Stimulated activated CD4-positive, alpha-beta T cell treated with anti-CD3 and anti-CD28 coated beads, Interleukin-1b, Interleukin-23, amount 100 ng/mL, for 4 hours (primary cell): ENCODE measurements around the gene SLC26A4.

ENCODE experiments used
- DNase-seq, 2 donors: peaks; one replicate each; pipeline ENCODE4 v3.0.0-alpha.2; 2020; ENCODE audit warnings: low read depth in 2 of 2

SLC26A4 gene

DNA sequence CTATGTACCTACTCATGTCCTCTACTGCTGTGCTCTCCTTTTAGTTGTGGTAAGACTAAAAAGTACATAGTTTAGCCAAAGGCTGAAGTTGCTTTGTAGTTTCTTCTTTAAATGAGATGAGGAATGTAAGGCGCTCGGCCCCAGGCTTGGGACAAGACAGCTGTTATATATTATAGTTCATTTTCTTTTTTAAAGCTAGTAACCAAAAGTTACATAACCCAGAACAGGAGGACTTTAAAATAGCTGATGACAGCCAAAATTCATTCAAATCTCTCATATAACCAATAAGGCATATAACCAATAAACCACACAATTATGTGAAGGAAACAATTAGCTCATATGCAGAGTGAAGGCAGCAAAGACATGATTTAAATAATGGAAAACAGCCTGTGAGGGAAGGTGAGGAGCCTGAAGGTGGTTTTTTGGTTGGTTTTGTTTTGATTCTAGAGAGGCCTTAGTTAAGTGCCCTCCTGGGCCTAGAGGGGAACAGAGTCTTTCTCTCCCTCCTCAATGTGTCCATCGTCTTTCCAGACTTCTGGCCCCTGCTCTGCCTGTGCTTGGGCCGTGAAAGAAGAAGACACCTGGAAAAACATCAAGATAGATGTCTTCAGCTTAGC, 35.8 kb downstream of the SLC26A4 start:
- DNase-seq: no peak

DNA sequence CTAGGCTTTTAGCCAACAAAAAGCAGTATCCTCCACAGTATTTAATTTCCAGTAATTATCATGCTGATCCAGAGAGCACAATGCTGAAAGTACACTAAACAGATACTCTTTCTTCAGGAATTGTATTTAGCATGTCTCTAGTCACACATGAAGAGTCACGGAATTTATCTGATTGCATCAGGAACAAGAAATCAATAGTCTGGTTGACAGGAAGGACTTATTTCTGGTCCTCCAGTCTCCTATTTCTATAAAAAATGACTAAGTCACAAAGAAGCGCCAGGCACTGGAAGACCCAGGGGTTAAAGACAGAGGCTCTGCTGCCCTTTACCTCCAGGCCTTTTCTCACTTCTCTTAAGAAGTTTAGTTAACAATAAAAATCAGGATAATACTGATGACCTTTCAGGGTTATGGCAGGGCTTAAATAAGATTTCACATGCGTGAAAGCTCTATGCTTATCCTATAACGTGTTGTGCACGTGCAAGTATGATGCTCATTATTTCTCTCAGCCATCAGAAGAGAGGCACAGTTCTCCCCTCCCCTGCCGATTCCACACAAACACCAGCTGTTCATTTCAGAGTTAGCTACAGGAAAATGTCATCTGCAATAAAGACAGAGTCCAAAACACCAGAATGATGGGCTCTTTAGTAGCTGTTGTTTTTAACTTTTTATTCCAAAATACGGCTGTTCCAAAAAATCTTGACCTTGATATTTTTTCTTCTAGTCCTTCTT, 36.9 kb downstream of the SLC26A4 start:
- DNase-seq: no peak

DNA sequence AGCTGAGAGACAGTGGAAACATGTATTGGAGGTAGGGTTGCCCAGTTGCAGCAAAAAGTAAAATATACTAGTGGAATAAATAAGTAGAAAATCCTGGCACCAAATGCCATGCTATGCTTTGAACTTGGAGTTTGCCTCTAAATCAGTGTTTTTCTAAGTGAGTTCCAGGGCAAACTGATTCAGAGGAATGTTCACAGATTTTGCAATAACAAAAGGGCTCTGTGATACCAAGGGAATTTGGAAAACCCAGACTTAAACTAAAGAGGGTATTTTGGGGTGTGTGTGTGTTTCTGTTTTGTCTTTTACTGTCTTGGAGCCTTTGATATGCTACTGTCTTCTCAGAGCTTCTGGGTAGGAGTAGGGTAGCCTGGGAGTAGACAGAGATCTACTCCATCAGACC, 39.9 kb downstream of the SLC26A4 start:
- no peak for DNase-seq

DNA sequence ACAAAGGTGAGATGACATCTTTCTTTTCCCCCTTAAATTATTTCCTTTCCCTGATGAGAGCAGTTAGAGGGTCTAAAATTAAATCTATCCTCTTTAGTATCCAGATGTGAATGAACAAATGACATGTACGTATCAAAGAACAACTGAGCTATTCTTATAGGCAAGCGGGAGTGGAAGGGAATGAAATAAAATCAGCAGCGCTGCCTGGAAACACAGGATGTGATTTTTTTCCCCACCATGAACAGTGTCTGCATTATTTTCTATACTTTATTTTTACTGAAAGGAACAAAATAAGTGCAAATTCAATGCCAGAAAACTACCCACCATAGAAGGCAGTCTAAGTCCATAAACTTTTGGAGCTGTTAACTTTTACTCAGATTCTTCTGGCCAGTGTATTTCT, 40.6 kb downstream of the SLC26A4 start:
- no peak for DNase-seq

DNA sequence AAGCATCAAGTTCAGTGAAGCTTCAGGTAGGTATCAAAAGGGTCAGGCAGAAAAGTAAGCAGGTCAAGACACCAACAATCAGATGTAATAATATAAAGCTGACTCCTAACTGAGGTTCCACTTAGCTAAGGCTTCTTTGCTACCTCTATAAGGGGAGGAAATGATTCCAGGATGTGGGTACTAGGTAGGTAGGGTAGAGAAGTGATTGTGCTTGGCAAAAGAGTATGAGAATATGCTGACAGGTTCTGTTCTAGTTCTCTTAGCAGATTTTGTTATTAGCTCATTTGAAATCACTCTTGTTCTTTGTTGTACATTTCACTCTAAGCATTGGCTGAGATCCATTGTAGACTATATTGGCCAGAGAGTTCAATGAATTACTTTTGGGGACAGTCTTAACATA, 42.6 kb downstream of the SLC26A4 start:
- DNase-seq: no peak

DNA sequence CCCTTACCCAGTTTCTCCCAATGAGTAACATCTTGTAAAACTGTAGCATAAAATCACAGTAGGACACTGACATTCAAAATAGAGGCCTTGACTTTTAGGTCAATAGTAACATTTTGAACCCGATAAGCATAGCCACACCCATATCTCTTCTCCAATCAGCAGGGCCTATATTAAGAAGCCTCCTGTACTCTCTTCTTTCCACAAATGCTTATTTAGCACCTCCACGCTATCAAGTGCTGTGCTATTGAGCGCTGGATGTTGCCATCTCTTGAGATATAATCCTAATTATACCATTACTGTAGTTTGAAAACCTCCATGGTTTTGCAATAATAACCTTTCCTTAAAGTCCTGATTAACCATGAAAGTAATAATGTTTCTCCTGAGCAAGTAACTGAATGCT, 43.2 kb downstream of the SLC26A4 start:
- DNase-seq: no peak

DNA sequence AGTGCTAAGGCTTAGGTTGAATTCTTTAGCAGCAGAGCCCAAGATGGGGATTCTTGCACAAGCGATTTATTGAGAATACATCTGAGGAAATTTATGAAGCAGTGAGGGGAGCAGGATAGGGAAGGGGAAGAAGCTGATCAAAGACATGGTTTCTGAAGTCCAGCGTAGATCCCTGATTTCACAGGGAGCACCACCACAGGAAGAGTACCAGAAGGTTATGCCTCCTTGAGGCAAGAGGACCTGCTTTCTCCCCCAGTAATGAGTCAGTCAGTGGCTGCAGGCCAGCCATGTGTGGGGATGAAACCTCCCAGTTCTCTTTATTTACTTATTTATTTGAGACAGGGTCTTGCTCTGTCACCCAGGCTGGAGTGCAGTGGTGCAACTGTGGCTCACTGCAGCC, 48.3 kb downstream of the SLC26A4 start:
- DNase-seq: no peak

DNA sequence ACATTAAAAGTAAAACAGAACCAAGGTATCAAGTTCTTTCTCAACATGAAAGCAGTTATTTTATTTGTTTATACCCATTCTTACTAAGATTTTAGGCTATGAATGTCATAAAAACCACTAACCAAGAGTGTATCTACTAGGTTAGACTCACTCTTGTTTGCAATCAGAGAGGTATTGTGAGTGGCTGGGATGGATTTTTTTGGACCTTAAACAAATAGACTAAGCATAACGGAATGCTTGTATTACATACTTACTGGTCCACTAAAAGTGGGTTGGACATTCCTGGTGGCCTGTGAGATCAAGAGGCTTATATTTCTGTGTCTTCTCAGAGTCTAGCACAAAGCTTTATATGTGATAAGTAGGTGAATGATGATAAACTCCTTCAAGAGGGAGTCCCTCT, 50.7 kb downstream of the SLC26A4 start:
- no peak for DNase-seq

DNA sequence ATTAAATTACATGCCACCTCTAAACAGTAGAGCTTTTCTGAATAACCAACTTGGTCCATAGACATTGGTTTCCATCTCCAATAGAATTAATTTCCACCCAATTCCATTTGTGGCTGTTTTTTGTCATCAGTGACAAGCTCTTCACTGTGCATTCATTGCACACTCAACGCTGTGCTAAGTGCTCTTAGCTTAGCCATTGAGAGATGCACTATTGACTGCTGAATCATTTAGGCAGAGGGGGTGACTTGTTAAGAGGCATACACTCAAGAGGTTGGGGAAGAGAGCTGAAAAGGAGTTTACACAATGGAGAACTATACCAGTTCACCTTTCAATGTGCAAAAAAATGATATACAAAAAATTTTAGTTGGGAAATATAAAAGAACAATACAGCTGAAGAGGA, 51.4 kb downstream of the SLC26A4 start:
- no peak for DNase-seq

DNA sequence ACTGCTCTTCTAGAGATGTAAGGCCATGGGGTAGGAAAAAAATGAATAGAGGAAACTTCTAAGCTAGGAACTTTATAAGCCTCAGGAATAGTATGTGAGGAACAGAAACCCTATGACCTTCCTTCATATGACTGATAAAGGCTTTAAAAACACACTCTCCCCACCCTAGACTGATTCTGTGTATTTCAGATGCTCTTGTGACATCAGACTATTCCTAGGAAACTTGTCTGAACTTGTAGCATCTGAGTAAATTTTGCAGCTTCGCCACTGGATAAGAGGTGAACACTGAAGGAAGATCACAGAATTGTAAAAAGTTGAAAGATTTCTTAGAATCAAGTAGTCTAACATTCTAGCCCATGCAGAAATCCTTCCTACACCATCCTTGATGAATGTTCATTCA, 52.3 kb downstream of the SLC26A4 start:
- no peak for DNase-seq

DNA sequence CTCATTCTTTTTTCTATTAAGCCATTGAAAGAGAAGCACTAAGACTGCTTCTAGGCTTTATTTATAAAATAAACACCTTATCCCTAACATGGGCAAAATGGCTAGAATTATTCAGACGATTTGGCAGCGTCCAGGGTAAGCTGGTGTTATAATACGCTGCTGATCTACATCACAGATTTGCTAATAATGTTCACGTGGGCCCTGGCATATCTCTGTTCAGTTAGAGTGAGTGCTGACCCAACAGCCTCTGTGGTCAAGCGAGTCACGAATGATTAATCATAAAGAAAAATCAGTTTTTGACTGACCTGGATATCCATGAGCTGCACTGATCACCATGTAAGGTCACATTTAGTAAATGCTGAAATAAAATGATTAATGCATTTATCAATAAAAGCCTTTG, 54.9 kb downstream of the SLC26A4 start:
- DNase-seq: no peak

DNA sequence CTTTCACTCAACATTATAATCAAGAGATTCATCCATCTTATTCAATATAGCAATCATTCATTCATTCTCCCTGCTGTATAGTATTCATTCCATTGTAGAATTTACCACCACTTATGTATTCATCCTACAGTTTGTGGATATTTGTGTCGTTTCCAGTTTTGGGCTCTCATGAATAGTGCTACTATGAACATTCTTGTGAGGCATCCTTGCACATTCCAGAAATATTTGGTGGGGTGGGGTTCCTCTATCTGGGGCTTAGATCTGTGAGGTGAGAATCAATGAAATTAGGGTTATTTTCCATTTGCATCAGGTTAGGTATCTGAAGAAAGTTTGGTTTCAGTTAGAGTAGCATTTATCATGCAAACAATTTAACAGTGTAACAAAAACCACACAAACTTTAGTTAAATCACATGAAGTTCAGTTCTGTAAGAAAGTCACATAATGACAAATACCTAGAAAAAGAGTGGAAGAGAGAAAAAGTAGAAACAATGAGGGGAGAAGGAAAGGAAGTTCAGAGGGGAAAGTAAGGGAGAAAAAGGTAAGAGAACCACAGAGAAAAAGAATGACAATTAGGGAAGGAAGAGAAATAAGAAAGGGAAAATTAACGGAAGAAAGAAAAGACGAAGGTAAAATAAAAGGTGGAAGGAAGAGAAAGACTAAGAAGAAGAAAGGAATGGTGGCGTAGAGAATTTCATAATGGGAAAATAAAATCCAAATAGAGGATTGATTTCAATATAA, 58.0 kb downstream of the SLC26A4 start:
- no peak for DNase-seq

DNA sequence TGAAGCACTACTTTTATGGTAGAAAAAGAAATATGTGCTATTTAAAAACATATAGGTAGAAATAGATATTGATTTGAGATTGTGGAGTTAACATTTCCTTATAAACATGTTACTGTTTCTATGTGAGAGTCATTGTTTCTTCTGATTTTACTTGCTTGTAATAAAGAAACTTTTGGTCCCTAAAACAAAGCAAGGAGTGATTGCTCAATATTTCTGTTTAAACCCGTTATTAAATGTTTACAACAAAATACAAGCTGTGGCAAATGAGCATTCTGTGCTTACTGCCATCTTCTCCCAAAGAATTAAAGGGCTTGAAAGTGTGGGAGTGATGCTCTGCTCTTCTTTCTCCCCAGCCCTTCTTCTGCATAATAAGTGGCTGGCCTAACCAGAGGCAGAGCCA, 60.7 kb downstream of the SLC26A4 start:
- DNase-seq: no peak

DNA sequence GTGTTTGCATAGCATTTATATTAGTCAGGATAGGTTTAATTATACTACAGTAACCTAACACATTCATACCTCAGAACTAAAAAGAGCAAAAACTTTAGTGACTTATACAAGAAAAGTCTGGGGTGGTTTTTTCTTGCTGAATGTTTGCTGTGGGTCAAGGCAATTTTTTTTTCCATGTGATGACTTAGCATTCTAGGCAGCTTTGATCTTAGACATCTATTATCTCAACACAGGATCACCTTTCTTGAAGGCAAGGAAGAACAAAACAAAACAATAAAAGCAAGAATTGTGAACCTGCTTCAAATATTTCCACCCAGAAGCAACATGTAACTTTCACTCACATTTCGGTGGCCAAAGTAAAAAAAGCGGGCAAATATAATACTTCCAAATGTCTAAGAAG, 62.6 kb downstream of the SLC26A4 start:
- no peak for DNase-seq

DNA sequence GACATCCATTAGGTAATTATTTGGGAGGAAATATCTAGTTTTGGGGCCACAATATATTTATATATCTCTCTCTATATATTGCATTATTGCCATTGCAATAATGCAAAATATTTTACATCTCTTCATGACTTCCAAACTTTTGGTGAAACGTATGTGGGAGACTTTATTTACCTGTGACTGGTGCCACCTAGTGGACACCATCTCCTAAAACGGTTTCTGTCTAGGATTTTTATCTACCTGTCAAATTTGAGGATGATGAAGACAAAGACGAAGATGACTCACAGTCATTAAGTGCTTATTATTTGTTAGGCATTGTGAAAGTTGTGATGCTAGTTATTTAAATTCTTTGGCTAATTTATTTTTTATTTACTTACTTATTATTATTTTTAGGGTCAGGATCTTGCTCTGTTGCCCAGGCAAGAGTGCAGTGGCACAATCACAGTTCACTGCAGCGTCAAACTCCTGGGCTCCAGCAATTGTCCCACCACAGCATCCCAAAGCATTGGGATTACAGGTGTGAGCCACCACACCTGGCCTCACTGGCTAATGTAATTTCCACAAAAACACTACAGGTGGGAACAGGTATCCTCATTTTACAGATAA, 64.6 kb downstream of the SLC26A4 start:
- DNase-seq: peak in 1 of 2 donors; percentile 39

DNA sequence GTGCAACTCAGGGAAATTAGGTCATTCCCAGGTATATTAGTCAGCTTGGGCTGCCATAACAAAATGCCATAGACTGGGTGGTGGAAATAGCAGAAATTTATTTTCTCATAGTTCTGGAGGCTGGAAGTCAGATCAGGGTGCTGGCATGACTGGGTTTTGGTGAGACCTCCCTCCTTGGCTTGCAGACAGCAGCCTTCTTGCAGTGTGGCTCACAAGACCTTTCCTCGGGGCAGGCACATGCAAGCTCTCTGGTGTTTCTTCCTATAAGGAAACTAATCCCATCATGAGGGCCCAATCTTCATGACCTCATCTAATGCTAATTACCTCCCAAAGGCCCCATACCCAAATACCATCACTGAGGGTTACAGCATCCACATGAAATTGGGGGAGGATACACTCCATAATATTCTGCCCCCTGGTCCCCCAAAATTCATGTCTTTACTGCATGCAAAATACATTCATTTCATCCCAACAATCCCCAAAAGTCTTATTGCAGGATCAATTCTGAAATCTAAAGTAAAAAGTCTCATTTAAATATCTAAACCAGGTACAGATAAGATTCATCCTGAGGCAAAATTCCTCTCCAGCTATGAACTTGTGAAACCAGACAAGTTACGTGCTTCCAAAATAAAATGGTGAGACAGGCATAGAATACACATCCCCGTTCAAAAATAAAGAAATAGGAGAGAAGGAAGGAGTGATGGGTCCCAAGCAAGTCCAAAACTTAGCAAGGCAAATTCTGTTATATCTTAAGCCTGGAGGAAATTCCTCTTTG, 65.9 kb downstream of the SLC26A4 start:
- DNase-seq: no peak

DNA sequence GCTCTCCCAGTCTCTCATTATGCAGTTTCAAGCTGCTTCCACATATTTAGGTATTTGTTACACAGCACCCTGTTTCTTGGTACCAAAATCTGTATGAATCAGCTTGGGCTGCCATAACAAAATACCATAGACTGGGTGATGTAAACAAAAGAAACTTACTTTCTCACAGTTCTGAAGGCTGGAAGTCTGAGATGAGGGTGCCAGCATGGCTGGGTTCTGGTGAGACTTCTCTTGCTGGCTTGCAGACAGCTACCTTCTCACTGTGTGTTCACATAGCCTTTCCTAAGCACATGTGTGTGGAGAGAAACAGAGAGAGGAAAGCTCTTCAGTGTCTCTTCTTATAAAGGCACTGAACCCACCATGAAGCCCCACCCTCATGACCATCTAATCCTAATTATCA, 67.6 kb downstream of the SLC26A4 start:
- DNase-seq: no peak

DNA sequence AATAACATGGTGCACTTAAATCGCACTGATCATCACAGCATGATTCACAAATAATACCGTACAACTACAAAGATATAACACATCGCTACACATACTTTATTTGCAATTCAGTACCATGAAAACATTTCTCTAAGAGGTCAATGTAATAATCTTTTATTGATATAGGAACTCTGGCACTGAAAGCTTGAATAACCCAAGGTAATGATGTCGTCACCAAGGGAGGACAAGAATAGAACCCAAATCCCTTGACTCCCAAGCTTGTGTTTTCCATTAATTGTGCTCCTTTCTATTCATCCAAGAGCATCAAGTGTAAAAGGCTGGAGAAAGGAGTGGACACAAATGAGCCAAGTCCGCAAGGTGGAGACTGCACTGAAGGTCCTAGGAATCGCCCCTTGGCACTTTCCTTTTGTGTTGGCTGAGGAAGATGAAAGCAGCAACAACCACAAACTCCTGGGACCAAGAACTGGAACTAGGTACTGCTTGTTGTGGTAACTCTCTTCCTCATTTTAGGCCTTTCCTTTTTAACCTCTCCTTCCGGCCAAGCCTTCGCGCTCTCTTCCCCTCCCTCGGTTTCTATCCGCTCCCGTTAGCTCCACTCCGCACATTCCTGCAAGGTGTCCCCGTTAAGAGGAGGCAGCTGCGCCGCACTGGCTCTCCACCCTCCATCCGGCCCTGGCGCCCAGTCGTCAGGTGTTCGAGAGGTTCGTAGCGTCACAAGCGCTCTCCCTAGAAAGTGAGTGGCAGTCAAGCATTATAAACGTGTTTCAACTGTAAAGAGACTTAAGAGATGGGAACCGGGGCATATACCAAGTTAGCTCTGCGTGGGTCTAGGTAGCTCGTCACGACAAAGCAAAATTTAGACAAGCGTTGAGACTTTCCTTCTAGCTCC, 82.3 kb downstream of the SLC26A4 start:
- DNase-seq: no peak

DNA sequence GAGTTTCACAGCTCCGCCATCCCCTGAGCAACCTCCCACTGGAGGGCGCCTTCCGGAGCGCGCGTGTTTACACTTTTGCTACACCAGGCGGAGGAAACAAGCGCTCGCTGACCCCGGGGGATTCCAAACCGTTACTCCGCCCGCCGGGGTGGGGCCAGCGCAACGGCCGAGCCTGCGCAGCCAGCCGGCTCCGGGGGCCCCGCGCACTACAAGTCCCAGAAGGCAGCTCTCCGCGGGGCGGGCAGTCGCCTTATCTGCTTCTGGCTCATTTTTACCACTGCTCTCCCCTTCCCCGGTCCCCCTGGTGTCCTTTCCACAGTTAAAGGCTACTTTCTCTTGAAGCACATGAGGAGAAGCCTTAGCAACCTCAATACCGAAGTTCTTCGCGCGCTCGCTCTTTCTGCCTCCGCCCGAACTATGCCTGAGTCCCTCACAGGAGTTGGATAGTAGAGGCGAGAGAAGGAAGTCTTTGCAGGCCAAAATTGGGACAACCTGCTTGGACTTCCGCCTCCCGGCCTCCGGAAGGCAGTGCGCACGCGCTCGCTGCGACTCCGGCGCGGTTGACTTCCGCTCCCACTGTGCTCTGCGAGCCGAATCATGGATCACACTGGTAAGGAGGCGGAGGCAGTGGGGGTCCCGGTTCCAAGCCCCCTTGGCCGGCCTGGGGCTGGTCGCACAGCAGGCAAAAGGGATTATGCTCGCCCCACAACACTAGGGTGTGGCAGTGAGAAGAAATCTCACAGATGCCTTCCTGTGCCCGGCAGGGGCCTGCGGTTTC, 83.1 kb downstream of the SLC26A4 start, which contains the start of gene CBLL1:
TSS of gene CBLL1 (plus strand) at position 576 of the 778 bp plus-strand sequence. CDS start at position 598, 22 bp downstream.
- peak; percentile 93 to 98 for DNase-seq

DNA sequence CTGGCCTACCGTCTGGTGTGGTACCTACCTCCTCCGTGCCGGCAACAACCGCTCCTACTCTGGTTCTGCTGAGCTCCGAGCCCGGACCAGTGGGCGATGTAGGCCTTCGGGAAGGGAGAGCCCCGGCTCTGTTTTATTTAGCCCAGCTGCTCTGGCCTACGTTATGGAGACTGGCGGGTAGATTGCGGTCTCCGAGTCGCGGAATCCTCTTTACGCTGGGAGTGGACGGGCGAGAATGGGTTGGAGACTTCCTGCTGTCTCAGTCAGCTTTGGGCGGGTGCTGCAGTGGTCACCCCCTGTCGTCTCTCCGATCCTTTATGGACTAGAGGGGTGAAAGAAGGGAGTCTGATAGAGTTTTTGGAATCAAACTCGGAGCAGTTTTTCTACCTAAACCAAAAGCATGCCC, 83.7 kb downstream of the SLC26A4 start:
- no peak for DNase-seq
